ENCODE data around the gene NOG.
A peak's percentile ranks its signal among the peaks of the same experiment; 100 is the strongest.

Gene NOG

DNA sequence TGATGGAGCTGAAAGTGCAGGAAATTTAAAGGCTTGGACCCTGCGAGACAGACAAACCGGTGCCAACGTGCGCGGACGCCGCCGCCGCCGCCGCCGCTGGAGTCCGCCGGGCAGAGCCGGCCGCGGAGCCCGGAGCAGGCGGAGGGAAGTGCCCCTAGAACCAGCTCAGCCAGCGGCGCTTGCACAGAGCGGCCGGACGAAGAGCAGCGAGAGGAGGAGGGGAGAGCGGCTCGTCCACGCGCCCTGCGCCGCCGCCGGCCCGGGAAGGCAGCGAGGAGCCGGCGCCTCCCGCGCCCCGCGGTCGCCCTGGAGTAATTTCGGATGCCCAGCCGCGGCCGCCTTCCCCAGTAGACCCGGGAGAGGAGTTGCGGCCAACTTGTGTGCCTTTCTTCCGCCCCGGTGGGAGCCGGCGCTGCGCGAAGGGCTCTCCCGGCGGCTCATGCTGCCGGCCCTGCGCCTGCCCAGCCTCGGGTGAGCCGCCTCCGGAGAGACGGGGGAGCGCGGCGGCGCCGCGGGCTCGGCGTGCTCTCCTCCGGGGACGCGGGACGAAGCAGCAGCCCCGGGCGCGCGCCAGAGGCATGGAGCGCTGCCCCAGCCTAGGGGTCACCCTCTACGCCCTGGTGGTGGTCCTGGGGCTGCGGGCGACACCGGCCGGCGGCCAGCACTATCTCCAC, at the start of gene NOG:
Gene NOG, plus strand, starts transcription at position 54 of the 674 bp plus-strand sequence. Its CDS starts 525 bp downstream, at position 579.
- H3K27ac ChIP-seq (ENCODE audit: low read length) = no peak within 1 kb of the TSS
- no peaks in the 10 kb centered on the region for H3K9me3 ChIP-seq (ENCODE audit: insufficient read depth, low read depth, low read length)
- no peaks in the 10 kb centered on the region for H3K36me3 ChIP-seq (ENCODE audit: insufficient read depth, low read depth, low read length)
- peaks cover 83% of the 10 kb centered on the region for H3K27me3 ChIP-seq (ENCODE audit: insufficient read depth, low read length)
- H3K4me3 ChIP-seq (ENCODE audit: low read length) = peak within 1 kb of the TSS; percentile 82
- H3K9ac ChIP-seq (ENCODE audit: low read depth, low read length) = peak within 1 kb of the TSS; percentile 35; the same call in 1 of the 2 replicates
- H3K4me1 ChIP-seq (ENCODE audit: insufficient read depth, low read length) = peaks cover 5% of the 10 kb centered on the region; the same call in 1 of the 2 replicates

DNA sequence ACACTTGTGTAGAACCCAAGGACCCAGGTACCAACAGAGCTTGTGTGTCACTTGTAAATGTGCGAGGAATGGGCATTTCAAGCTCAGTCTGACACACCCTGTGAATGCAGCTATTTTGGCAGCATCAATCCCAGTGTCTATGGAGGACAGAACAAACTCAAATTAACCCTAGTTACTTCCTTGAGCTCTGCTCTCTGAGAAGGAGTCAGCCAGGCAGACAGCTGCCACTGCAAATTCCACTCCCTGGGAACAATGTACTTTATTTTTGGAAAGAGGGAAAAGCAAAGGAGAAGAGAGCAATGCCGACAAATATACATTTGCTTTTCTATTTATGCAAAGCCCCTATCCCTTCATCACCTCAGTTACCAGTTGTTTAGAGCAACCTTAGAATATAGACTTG, 48.4 kb upstream of the NOG start:
- Histone ChIP-seq H3K27me3 (ENCODE audit: insufficient read depth, low read length) (no peaks in the 10 kb centered on the region), H3K4me1 (ENCODE audit: insufficient read depth, low read length) (0 out of 2 replicates have a peak, but pooled peaks cover 3% of the 10 kb centered on the region), H3K4me3 (ENCODE audit: low read length) (no peak overlapping the region), H3K27ac (ENCODE audit: low read length) (no peak overlapping the region), H3K36me3 (ENCODE audit: insufficient read depth, low read depth, low read length) (no peaks in the 10 kb centered on the region), H3K9ac (ENCODE audit: low read depth, low read length) (no peak overlapping the region), H3K9me3 (ENCODE audit: insufficient read depth, low read depth, low read length) (no peaks in the 10 kb centered on the region)

DNA sequence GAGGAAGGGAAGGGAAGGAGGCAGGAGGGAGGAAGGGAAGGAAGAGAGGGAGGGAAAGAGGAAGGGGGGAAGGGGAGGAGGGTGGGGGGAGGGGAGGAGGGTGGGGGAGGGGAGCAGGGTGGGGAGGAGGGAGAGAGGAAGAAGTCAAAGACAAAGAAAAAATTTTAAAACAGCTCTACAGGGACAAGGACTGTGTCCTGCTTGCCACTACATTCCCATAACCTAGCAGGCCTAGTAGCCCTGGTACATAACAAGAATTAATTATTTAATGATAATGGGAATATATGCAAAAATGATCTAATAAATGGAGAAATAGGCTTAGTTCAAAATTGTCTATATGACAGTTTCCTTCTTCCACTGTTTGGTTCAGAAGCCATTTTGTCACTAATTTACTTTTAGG, 47.6 kb upstream of the NOG start:
- no peaks in the 10 kb centered on the region for H3K36me3 ChIP-seq (ENCODE audit: insufficient read depth, low read depth, low read length)
- H3K4me3 ChIP-seq (ENCODE audit: low read length) = no peak overlapping the region
- no peaks in the 10 kb centered on the region for H3K27me3 ChIP-seq (ENCODE audit: insufficient read depth, low read length)
- no peak overlapping the region for H3K9ac ChIP-seq (ENCODE audit: low read depth, low read length)
- H3K27ac ChIP-seq (ENCODE audit: low read length) = no peak overlapping the region
- no peaks in the 10 kb centered on the region for H3K9me3 ChIP-seq (ENCODE audit: insufficient read depth, low read depth, low read length)
- 0 out of 2 replicates have a peak, but pooled peaks cover 3% of the 10 kb centered on the region for H3K4me1 ChIP-seq (ENCODE audit: insufficient read depth, low read length)

DNA sequence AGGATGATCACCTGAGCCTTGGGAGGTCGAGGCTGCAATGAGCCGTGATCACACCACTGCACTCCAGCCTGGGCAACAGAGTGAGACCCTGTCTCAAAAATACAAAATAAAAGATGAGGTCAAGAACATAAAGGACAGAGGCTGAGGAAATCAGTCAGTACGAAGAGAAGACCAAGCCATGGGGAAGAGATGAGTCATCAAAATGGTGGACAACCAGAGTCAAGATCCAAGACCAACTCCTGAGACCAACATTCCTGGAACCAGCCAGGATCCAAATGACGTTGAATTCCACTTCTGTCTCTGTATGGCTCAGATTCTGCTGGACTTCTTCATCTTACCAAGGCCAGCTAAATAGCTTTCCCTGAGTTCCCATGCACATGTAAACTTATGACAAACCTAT, 44.8 kb upstream of the NOG start:
- H3K9ac ChIP-seq (ENCODE audit: low read depth, low read length) = no peak overlapping the region
- no peaks in the 10 kb centered on the region for H3K36me3 ChIP-seq (ENCODE audit: insufficient read depth, low read depth, low read length)
- H3K27me3 ChIP-seq (ENCODE audit: insufficient read depth, low read length) = no peaks in the 10 kb centered on the region
- 0 out of 2 replicates have a peak, but pooled peaks cover 3% of the 10 kb centered on the region for H3K4me1 ChIP-seq (ENCODE audit: insufficient read depth, low read length)
- no peak overlapping the region for H3K4me3 ChIP-seq (ENCODE audit: low read length)
- H3K9me3 ChIP-seq (ENCODE audit: insufficient read depth, low read depth, low read length) = no peaks in the 10 kb centered on the region
- H3K27ac ChIP-seq (ENCODE audit: low read length) = no peak overlapping the region

DNA sequence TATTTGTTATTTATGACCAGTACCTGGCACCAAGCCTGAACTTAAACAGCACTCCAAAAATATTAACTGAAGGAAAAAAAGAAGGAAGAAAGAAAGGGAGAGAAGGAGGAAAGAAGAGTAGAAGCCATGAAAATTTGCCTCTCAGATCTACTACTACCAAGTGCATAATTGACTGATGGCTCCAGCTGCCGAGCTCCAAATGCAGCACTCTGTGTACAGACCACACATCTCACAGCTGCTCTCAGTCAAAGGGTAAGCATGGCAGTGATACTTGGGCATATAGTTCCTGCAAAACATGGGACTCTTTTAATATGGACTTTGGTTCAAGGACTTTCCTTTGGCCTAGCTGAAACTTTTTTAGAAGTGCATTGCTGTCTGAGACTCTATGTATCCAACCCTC, 44.0 kb upstream of the NOG start:
- no peak overlapping the region for H3K27ac ChIP-seq (ENCODE audit: low read length)
- H3K27me3 ChIP-seq (ENCODE audit: insufficient read depth, low read length) = no peaks in the 10 kb centered on the region
- H3K36me3 ChIP-seq (ENCODE audit: insufficient read depth, low read depth, low read length) = no peaks in the 10 kb centered on the region
- H3K9me3 ChIP-seq (ENCODE audit: insufficient read depth, low read depth, low read length) = no peaks in the 10 kb centered on the region
- no peak overlapping the region for H3K9ac ChIP-seq (ENCODE audit: low read depth, low read length)
- no peak overlapping the region for H3K4me3 ChIP-seq (ENCODE audit: low read length)
- H3K4me1 ChIP-seq (ENCODE audit: insufficient read depth, low read length) = 0 out of 2 replicates have a peak, but pooled peaks cover 3% of the 10 kb centered on the region

DNA sequence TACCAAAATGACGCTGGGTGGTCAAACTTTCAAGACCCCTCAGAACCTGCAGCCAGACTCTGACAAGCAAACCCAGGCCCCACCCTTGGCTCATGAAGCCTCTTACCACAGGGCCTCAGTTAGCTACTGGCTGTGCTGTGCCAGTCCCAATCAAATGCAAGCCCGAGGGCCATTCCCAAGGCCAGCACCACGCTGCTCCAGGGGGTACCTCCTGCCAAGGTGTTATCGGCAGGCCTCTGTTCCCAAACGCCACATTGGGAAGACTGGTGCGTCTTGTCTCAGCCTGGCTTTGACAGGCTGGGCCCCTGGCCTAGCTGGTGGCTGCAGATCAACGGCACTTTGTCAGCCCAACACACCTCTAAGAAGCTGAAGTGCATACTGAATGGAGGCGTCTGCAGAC, 35.8 kb upstream of the NOG start:
- Histone ChIP-seq H3K27me3 (ENCODE audit: insufficient read depth, low read length) (no peaks in the 10 kb centered on the region), H3K36me3 (ENCODE audit: insufficient read depth, low read depth, low read length) (no peaks in the 10 kb centered on the region), H3K9ac (ENCODE audit: low read depth, low read length) (no peak overlapping the region), H3K4me1 (ENCODE audit: insufficient read depth, low read length) (no peaks in the 10 kb centered on the region), H3K9me3 (ENCODE audit: insufficient read depth, low read depth, low read length) (no peaks in the 10 kb centered on the region), H3K27ac (ENCODE audit: low read length) (no peak overlapping the region), H3K4me3 (ENCODE audit: low read length) (no peak overlapping the region)

DNA sequence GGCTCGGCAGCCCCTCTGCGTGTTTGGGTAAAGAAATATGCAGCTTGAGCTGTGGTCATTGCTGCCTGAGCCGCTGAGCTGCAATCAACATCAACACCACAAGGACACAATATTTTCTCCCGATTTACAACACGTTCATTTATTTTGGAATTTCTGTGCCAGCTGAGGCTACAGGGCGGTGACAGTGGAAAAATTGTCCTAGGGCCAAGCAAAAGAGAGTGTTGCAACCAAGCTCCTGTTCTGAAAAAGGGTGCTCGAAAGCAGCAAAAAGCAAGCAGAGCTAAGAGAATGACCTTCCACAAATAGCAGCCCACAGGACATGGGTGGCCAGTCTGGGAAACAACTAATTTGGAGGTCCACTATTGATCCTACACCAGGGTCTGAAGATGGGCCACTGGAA, 35.4 kb upstream of the NOG start:
- H3K27ac ChIP-seq (ENCODE audit: low read length) = no peak overlapping the region

DNA sequence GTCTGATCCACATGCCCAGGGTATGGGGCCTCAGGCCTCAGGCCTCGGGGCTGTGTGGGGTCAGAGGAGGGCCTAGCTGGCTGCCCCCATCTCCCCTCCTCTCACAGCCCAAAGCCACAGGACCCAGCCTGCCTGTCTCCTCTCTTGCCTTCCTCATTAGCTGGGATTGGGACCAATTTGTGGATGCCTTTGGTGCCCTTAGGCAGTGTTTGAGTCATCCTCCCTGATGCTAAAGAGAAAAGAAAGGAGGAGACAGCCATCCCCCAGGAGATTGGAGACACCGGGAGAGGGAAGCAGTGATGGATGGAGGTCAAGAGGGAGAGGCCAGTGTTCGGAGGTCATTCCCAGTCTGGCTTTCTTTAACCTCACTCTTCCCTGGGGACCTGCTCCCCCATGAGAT, 23.3 kb upstream of the NOG start:
- no peaks in the 10 kb centered on the region for H3K4me1 ChIP-seq (ENCODE audit: insufficient read depth, low read length)
- H3K9me3 ChIP-seq (ENCODE audit: insufficient read depth, low read depth, low read length) = no peaks in the 10 kb centered on the region
- no peak overlapping the region for H3K4me3 ChIP-seq (ENCODE audit: low read length)
- no peaks in the 10 kb centered on the region for H3K36me3 ChIP-seq (ENCODE audit: insufficient read depth, low read depth, low read length)
- H3K9ac ChIP-seq (ENCODE audit: low read depth, low read length) = no peak overlapping the region
- no peaks in the 10 kb centered on the region for H3K27me3 ChIP-seq (ENCODE audit: insufficient read depth, low read length)
- no peak overlapping the region for H3K27ac ChIP-seq (ENCODE audit: low read length)

More for the DNA sequence above, 35.4 kb upstream of the NOG start:
- H3K4me3 ChIP-seq (ENCODE audit: low read length) = no peak overlapping the region
- no peaks in the 10 kb centered on the region for H3K36me3 ChIP-seq (ENCODE audit: insufficient read depth, low read depth, low read length)
- no peaks in the 10 kb centered on the region for H3K9me3 ChIP-seq (ENCODE audit: insufficient read depth, low read depth, low read length)
- H3K9ac ChIP-seq (ENCODE audit: low read depth, low read length) = no peak overlapping the region
- no peaks in the 10 kb centered on the region for H3K27me3 ChIP-seq (ENCODE audit: insufficient read depth, low read length)
- H3K4me1 ChIP-seq (ENCODE audit: insufficient read depth, low read length) = no peaks in the 10 kb centered on the region

DNA sequence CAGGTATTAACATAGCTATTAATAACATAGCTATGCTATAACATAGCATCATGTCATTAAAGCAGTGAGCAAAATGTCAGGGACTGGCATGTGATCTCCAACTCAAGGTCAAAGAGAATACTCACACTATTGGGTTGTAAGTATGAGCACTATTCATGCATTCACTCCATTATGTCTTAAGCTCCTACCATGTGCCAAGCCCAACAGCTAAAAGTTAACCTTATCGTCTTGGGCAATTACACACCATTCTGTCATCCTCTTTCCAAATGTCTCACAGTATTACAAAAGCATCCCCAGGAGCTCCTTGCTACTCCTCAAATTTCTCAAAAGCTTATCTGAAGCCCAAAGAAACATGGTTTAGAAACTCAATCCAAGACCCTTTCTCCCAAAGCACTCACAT, 22.0 kb upstream of the NOG start:
- Histone ChIP-seq H3K27ac (ENCODE audit: low read length) (no peak overlapping the region), H3K9me3 (ENCODE audit: insufficient read depth, low read depth, low read length) (no peaks in the 10 kb centered on the region), H3K27me3 (ENCODE audit: insufficient read depth, low read length) (no peaks in the 10 kb centered on the region), H3K4me1 (ENCODE audit: insufficient read depth, low read length) (no peaks in the 10 kb centered on the region), H3K36me3 (ENCODE audit: insufficient read depth, low read depth, low read length) (no peaks in the 10 kb centered on the region), H3K9ac (ENCODE audit: low read depth, low read length) (no peak overlapping the region), H3K4me3 (ENCODE audit: low read length) (no peak overlapping the region)

DNA sequence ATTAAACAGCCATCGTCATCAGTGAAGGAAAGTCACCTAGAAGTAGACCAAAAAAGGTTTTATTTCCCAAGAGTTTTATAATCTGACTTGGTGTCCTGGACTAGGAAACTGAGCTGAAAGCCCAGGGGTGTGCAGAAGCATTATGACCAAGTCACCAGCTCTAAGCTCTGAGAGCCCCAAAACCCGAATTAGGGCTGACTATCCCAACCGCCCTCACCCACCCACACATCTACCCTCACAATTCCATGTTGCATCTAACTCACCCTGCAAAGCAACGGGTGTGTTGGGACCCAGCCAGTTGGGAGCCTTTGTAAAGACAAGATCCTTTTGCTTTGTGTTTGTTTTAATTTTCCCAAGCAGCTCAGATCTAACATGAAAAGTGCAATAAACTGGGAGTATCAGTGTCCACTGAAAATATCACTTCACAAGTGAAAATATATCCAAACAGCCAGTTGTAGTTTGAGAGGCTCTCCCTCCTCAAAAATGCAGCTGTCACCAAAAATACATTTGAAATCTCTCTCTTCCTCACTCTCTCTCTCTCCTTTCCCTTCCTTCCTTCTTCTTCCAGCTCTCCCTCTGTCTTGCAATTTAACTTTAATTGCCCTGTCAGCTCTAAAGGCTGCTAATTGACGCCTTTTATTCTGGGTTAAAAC, 16.2 kb upstream of the NOG start:
- H3K4me1 ChIP-seq (ENCODE audit: insufficient read depth, low read length) = peaks cover 6% of the 10 kb centered on the region; the same call in 1 of the 2 replicates
- H3K4me3 ChIP-seq (ENCODE audit: low read length) = no peak overlapping the region
- H3K36me3 ChIP-seq (ENCODE audit: insufficient read depth, low read depth, low read length) = no peaks in the 10 kb centered on the region
- H3K9ac ChIP-seq (ENCODE audit: low read depth, low read length) = no peak overlapping the region
- peaks cover 13% of the 10 kb centered on the region; the same call in 1 of the 2 replicates for H3K27me3 ChIP-seq (ENCODE audit: insufficient read depth, low read length)
- H3K27ac ChIP-seq (ENCODE audit: low read length) = no peak overlapping the region
- H3K9me3 ChIP-seq (ENCODE audit: insufficient read depth, low read depth, low read length) = no peaks in the 10 kb centered on the region

DNA sequence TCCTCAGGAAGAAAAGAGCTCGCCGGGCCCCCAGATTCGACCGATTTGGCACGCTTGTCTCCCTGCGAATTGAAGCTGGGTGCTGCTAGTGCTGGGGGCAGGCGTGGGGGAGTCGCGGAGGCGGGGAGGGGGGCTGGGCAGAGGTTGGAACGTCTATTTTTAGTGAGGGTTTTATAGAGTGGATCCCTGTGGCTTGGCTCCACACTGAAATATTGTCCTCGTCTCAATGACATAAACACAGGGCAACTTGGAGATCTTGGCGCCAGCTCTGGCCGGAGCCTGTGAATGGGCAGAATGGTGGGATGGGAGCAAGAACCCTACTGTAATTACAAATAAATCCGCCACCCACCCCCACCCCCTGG, 15.7 kb upstream of the NOG start:
- Histone ChIP-seq H3K4me3 (ENCODE audit: low read length) (no peak overlapping the region), H3K27ac (ENCODE audit: low read length) (no peak overlapping the region), H3K4me1 (ENCODE audit: insufficient read depth, low read length) (peaks cover 6% of the 10 kb centered on the region; the same call in 1 of the 2 replicates)

More for the DNA sequence above, 15.7 kb upstream of the NOG start:
- Histone ChIP-seq H3K36me3 (ENCODE audit: insufficient read depth, low read depth, low read length) (no peaks in the 10 kb centered on the region), H3K27me3 (ENCODE audit: insufficient read depth, low read length) (peaks cover 13% of the 10 kb centered on the region; the same call in 1 of the 2 replicates), H3K9ac (ENCODE audit: low read depth, low read length) (no peak overlapping the region), H3K9me3 (ENCODE audit: insufficient read depth, low read depth, low read length) (no peaks in the 10 kb centered on the region)

Data from iPS-20b (cell line).